ENCODE results near the gene TRAF4. TPM values are rescaled to one million over a fixed set of nuclear protein-coding genes. Genes with fewer than 3 reads are reported as not detected.

The TRAF4 gene
- total RNA-seq, 1 donor, result 47.0 TPM

GRCh38 chr17:28706471-28707338 lies 37.1 kb upstream of the TRAF4 start:
- no peaks in the 10 kb centered on the region for H3K9me3 ChIP-seq (ENCODE audit: low read depth, low read length)
- H4K20me1 ChIP-seq (ENCODE audit: insufficient read depth, low read length), result no peaks in the 10 kb centered on the region
- DNase-seq (ENCODE audit: insufficient read length, low spot score, missing footprints), result peak; percentile 64
- no peak for TF ChIP-seq CTCF (IDR thresholded peaks at IDR 0.05; ENCODE audit: extremely low read depth, low read depth, low read length)
- H2AFZ ChIP-seq (ENCODE audit: low read length), result no peak overlapping the region
- no peak overlapping the region for H3K27ac ChIP-seq (ENCODE audit: low read depth, low read length)
- peaks cover 19% of the 10 kb centered on the region for H3K36me3 ChIP-seq (ENCODE audit: insufficient read depth, low read length)
- no peaks in the 10 kb centered on the region for H3K27me3 ChIP-seq (ENCODE audit: insufficient read depth, low read length)
- no peak overlapping the region for H3K4me3 ChIP-seq (ENCODE audit: insufficient read depth, low read length)
- H3K79me2 ChIP-seq (ENCODE audit: insufficient read depth, low read length), result peaks cover 3% of the 10 kb centered on the region
- no peak overlapping the region for H3K4me2 ChIP-seq (ENCODE audit: insufficient read depth, low read length)
- peaks cover 11% of the 10 kb centered on the region for H3K4me1 ChIP-seq (ENCODE audit: insufficient read depth, low read length)

- Histone ChIP-seq H3K4me2 (ENCODE audit: insufficient read depth, low read length) (no peak overlapping the region), H3K4me3 (ENCODE audit: insufficient read depth, low read length) (no peak overlapping the region), H3K9me3 (ENCODE audit: low read depth, low read length) (no peaks in the 10 kb centered on the region), H3K27me3 (ENCODE audit: insufficient read depth, low read length) (no peaks in the 10 kb centered on the region), H4K20me1 (ENCODE audit: insufficient read depth, low read length) (peaks cover under 1% of the 10 kb centered on the region), H3K4me1 (ENCODE audit: insufficient read depth, low read length) (peaks cover 16% of the 10 kb centered on the region), H3K36me3 (ENCODE audit: insufficient read depth, low read length) (peaks cover 15% of the 10 kb centered on the region), H3K79me2 (ENCODE audit: insufficient read depth, low read length) (peaks cover 3% of the 10 kb centered on the region), H2AFZ (ENCODE audit: low read length) (no peak overlapping the region), H3K27ac (ENCODE audit: low read depth, low read length) (no peak overlapping the region)
- TF ChIP-seq CTCF (IDR thresholded peaks at IDR 0.05; ENCODE audit: extremely low read depth, low read depth, low read length), result no peak
- peak; percentile 8 for DNase-seq (ENCODE audit: insufficient read length, low spot score, missing footprints)
Measured at GRCh38 chr17:28707339-28707720, 36.5 kb upstream of the TRAF4 start.

GRCh38 chr17:28710861-28711722 lies 32.7 kb upstream of the TRAF4 start:
- no peak for TF ChIP-seq CTCF (IDR thresholded peaks at IDR 0.05; ENCODE audit: extremely low read depth, low read depth, low read length)
- no peaks in the 10 kb centered on the region for H3K27me3 ChIP-seq (ENCODE audit: insufficient read depth, low read length)
- H3K4me3 ChIP-seq (ENCODE audit: insufficient read depth, low read length), result peak overlapping the region; percentile 77
- peaks cover 14% of the 10 kb centered on the region for H3K79me2 ChIP-seq (ENCODE audit: insufficient read depth, low read length)
- peak; percentile 99 for DNase-seq (ENCODE audit: insufficient read length, low spot score, missing footprints)
- peak overlapping the region; percentile 76 for H3K27ac ChIP-seq (ENCODE audit: low read depth, low read length)
- no peaks in the 10 kb centered on the region for H3K9me3 ChIP-seq (ENCODE audit: low read depth, low read length)
- H3K36me3 ChIP-seq (ENCODE audit: insufficient read depth, low read length), result peaks cover 35% of the 10 kb centered on the region
- peak overlapping the region; percentile 69 for H2AFZ ChIP-seq (ENCODE audit: low read length)
- peak overlapping the region; percentile 93 for H3K4me2 ChIP-seq (ENCODE audit: insufficient read depth, low read length)
- H4K20me1 ChIP-seq (ENCODE audit: insufficient read depth, low read length), result peaks cover 22% of the 10 kb centered on the region
- peaks cover 26% of the 10 kb centered on the region for H3K4me1 ChIP-seq (ENCODE audit: insufficient read depth, low read length)

GRCh38 chr17:28711723-28712031 lies 32.1 kb upstream of the TRAF4 start, which contains the start of gene PROCA1:
Gene PROCA1, minus strand, starts transcription at chr17:28711888. Its CDS starts 228 bp downstream, at chr17:28711660.
- peak within 1 kb of the TSS; percentile 76 for H3K27ac ChIP-seq (ENCODE audit: low read depth, low read length)
- peaks cover 19% of the 10 kb centered on the region for H3K79me2 ChIP-seq (ENCODE audit: insufficient read depth, low read length)
- H3K9me3 ChIP-seq (ENCODE audit: low read depth, low read length), result no peaks in the 10 kb centered on the region
- H3K4me2 ChIP-seq (ENCODE audit: insufficient read depth, low read length), result peak within 1 kb of the TSS; percentile 93
- peaks cover 35% of the 10 kb centered on the region for H3K36me3 ChIP-seq (ENCODE audit: insufficient read depth, low read length)
- peak; percentile 86 for DNase-seq (ENCODE audit: insufficient read length, low spot score, missing footprints)
- TF ChIP-seq CTCF (IDR thresholded peaks at IDR 0.05; ENCODE audit: extremely low read depth, low read depth, low read length), result no peak
- peaks cover 32% of the 10 kb centered on the region for H3K4me1 ChIP-seq (ENCODE audit: insufficient read depth, low read length)
- H3K4me3 ChIP-seq (ENCODE audit: insufficient read depth, low read length), result peak within 1 kb of the TSS; percentile 77
- peaks cover 28% of the 10 kb centered on the region for H4K20me1 ChIP-seq (ENCODE audit: insufficient read depth, low read length)
- H2AFZ ChIP-seq (ENCODE audit: low read length), result peak within 1 kb of the TSS; percentile 69
- H3K27me3 ChIP-seq (ENCODE audit: insufficient read depth, low read length), result no peaks in the 10 kb centered on the region
